HepG2 (cell line): Measurements from ENCODE around the gene CD4. TPM values are rescaled to one million over a fixed set of nuclear protein-coding genes. Genes with fewer than 3 reads are reported as not detected.

Experiments
- CC2D1A ChIP-seq: sonication (generic); formaldehyde crosslinking; IDR thresholded peaks from 2 replicates; pipeline ENCODE4 v1.8.1; 2023; ENCODE audit warnings: mild to moderate bottlenecking, missing genetic modification reagents
- HMGXB4 ChIP-seq, 2 experiments: sonication (generic) in 1 of 2; formaldehyde crosslinking in 1 of 2; IDR thresholded peaks; 2 replicates each; pipeline versions ENCODE4 v1.4.0 to v1.6.1; 2018 to 2020; ENCODE audit warnings: missing genetic modification reagents in 2 of 2, borderline replicate concordance in 1 of 2, low read depth in 1 of 2, mild to moderate bottlenecking in 1 of 2, missing biosample characterization in 1 of 2
- IKZF4 ChIP-seq: sonication (generic); formaldehyde crosslinking; IDR thresholded peaks from 2 replicates; pipeline ENCODE4 v1.5.1; 2020; ENCODE audit warnings: borderline replicate concordance, mild to moderate bottlenecking, low read depth, missing genetic modification reagents; ENCODE audit errors: not compliant biosample characterization
- KLF15 ChIP-seq: sonication (generic); formaldehyde crosslinking; IDR thresholded peaks from 2 replicates; pipeline ENCODE4 v1.8.1; 2023; ENCODE audit warnings: borderline replicate concordance, mild to moderate bottlenecking, inconsistent platforms, missing genetic modification reagents, mixed read lengths
- NFKB2 ChIP-seq: sonication (generic); formaldehyde crosslinking; IDR thresholded peaks from 2 replicates; pipeline ENCODE4 v1.4.0; 2020; ENCODE audit warnings: missing genetic modification reagents, borderline replicate concordance
- PRPF4 ChIP-seq: fragments of 200-400 bp; formaldehyde crosslinking; IDR thresholded peaks from 2 replicates; pipeline ENCODE4 v1.6.1; 2016; ENCODE audit warnings: low read length, low read depth; ENCODE audit not compliant: poor library complexity, severe bottlenecking
- RCOR2 ChIP-seq: IDR thresholded peaks from 2 replicates; pipeline ENCODE4 v1.6.1; 2016; ENCODE audit warnings: missing biosample characterization, missing genetic modification reagents
- SAFB2 ChIP-seq: sonication (generic); formaldehyde crosslinking; IDR thresholded peaks from 2 replicates; pipeline ENCODE4 v1.5.1; 2020; ENCODE audit warnings: missing genetic modification reagents, low read depth, mild to moderate bottlenecking, borderline replicate concordance
- STAG1 ChIP-seq: sonication (generic); formaldehyde crosslinking; IDR thresholded peaks from 2 replicates; pipeline ENCODE4 v1.4.0; 2020; ENCODE audit warnings: missing genetic modification reagents
- ZBTB7B ChIP-seq: sonication (generic); formaldehyde crosslinking; IDR thresholded peaks from 2 replicates; pipeline ENCODE4 v1.4.0; 2020; ENCODE audit warnings: missing genetic modification reagents
- ZFY ChIP-seq: sonication (generic); formaldehyde crosslinking; IDR thresholded peaks from 2 replicates; pipeline ENCODE4 v1.4.0; 2020; ENCODE audit warnings: missing genetic modification reagents
- ZNF18 ChIP-seq: sonication (generic); formaldehyde crosslinking; IDR thresholded peaks from 2 replicates; pipeline ENCODE4 v1.8.0; 2022; ENCODE audit warnings: mild to moderate bottlenecking, missing genetic modification reagents; ENCODE audit not compliant: insufficient replicate concordance
- ZNF784 ChIP-seq: sonication (generic); formaldehyde crosslinking; IDR thresholded peaks from 2 replicates; pipeline ENCODE4 v1.5.1; 2020; ENCODE audit warnings: missing genetic modification reagents, mild to moderate bottlenecking, borderline replicate concordance
- polyA plus RNA-seq, 8 experiments: library from polyadenylated mRNA; depleted of rRNA in 3 of 8; stranded (reverse) in 7 of 8; unstranded in 1 of 8; fragments of >200 nt; fragmentation: Illumina TruSeq in 4 of 8; extraction: Trizol in 4 of 8; gene quantifications; 2 replicates each; pipeline versions ENCODE4 v1.2.1 to v1.2.3, GENCODE V29; 2011 to 2016; ENCODE audit warnings: low read depth in 4 of 8, missing spikeins in 1 of 8, mixed read lengths in 1 of 8; ENCODE audit not compliant: insufficient read depth in 1 of 8
- total RNA-seq, 5 experiments: library from RNA; depleted of rRNA; stranded (reverse); fragments of >200 nt; fragmentation: Illumina TruSeq; extraction: Trizol; gene quantifications; 2 replicates each; pipeline ENCODE4 v1.2.3, GENCODE V29; 2016; ENCODE audit warnings: low read depth in 1 of 5

CD4 gene
- total and polyA plus RNA-seq, 2 of the 13 experiments (the other 11 are each of a cell fraction or from before 2014, with no cell fraction given): 0.07 to 0.95 TPM

GRCh38 chr12:6851921-6852650 lies 62.8 kb downstream of the CD4 start, which contains the start of gene USP5 (continued):
- peak; percentile 14 to 25; a peak in 1 of 4 replicates for TF ChIP-seq HMGXB4 (CRISPR knock-in tag; IDR thresholded peaks at IDR 0.05; ENCODE audit: borderline replicate concordance in 1 of 2, low read depth in 1 of 2)
- no peak for TF ChIP-seq PRPF4
- peak; percentile 66; the same call in 1 of the 2 replicates for TF ChIP-seq SAFB2 (CRISPR knock-in tag)
- TF ChIP-seq NFKB2 (CRISPR knock-in tag): peak; percentile 89; the same call in 1 of the 2 replicates
- TF ChIP-seq ZFY (CRISPR knock-in tag): peak; percentile 99
- no peak for TF ChIP-seq STAG1 (CRISPR knock-in tag)
- no peak for TF ChIP-seq RCOR2 (CRISPR knock-in tag)
- no peak for TF ChIP-seq KLF15 (CRISPR knock-in tag)
- TF ChIP-seq ZNF784 (CRISPR knock-in tag): no peak
- no peak for TF ChIP-seq CC2D1A (CRISPR knock-in tag)
- peak; percentile 90 for TF ChIP-seq ZNF18
- no peak for TF ChIP-seq IKZF4 (CRISPR knock-in tag)
- no peak; the same call in 1 of the 2 replicates for TF ChIP-seq ZBTB7B (CRISPR knock-in tag)
